Fibroblast of lung (primary cell): ENCODE data around the gene TMEM143.
"Not testable (repeated sequence)": the region's sequence is repeated elsewhere in the genome, so short reads cannot be mapped to it uniquely, and the experiment has no call there.

Experiments
- EZH2 ChIP-seq: IDR thresholded peaks from 2 replicates; pipeline ENCODE4 v1.5.1; 2012; ENCODE audit warnings: low read length, control low read depth, mild to moderate bottlenecking; ENCODE audit errors: missing control alignments
- TF ChIP-seq, protein P1 (sequence below), 2 donors: IDR thresholded peaks in 1 of 2; conservative IDR thresholded peaks in 1 of 2; 1 replicate in 1 of 2; 2 replicates in 1 of 2; pipeline ENCODE4 v1.5.1; 2011 to 2012; ENCODE audit warnings: low read length in 2 of 2, control low read depth in 1 of 2, inconsistent platforms in 1 of 2, low read depth in 1 of 2, mild to moderate bottlenecking in 1 of 2

- TF ChIP-seq, protein P1, sequence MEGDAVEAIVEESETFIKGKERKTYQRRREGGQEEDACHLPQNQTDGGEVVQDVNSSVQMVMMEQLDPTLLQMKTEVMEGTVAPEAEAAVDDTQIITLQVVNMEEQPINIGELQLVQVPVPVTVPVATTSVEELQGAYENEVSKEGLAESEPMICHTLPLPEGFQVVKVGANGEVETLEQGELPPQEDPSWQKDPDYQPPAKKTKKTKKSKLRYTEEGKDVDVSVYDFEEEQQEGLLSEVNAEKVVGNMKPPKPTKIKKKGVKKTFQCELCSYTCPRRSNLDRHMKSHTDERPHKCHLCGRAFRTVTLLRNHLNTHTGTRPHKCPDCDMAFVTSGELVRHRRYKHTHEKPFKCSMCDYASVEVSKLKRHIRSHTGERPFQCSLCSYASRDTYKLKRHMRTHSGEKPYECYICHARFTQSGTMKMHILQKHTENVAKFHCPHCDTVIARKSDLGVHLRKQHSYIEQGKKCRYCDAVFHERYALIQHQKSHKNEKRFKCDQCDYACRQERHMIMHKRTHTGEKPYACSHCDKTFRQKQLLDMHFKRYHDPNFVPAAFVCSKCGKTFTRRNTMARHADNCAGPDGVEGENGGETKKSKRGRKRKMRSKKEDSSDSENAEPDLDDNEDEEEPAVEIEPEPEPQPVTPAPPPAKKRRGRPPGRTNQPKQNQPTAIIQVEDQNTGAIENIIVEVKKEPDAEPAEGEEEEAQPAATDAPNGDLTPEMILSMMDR (conservative IDR thresholded peaks at IDR 0.05 in 1 of 2, IDR thresholded peaks at IDR 0.05 in 1 of 2; ENCODE audit: low read depth in 1 of 2, low read length in 2 of 2) = not testable (repeated sequence)
- not testable (repeated sequence) for TF ChIP-seq EZH2
Measured at GRCh38 chr19:48371771-48372170, 8.0 kb upstream of the TMEM143 start.
